CD4-positive, alpha-beta T cell treated with Interferon alpha-2 for 1 hour (primary cell): ENCODE measurements around the gene ARID1A.
"Not testable (repeated sequence)": the region's sequence is repeated elsewhere in the genome, so short reads cannot be mapped to it uniquely, and the experiment has no call there.

Experiments used
- DNase-seq, 2 donors: peaks; one replicate each; pipeline ENCODE4 v3.0.0-alpha.2; 2020 to 2022

ARID1A gene

DNA sequence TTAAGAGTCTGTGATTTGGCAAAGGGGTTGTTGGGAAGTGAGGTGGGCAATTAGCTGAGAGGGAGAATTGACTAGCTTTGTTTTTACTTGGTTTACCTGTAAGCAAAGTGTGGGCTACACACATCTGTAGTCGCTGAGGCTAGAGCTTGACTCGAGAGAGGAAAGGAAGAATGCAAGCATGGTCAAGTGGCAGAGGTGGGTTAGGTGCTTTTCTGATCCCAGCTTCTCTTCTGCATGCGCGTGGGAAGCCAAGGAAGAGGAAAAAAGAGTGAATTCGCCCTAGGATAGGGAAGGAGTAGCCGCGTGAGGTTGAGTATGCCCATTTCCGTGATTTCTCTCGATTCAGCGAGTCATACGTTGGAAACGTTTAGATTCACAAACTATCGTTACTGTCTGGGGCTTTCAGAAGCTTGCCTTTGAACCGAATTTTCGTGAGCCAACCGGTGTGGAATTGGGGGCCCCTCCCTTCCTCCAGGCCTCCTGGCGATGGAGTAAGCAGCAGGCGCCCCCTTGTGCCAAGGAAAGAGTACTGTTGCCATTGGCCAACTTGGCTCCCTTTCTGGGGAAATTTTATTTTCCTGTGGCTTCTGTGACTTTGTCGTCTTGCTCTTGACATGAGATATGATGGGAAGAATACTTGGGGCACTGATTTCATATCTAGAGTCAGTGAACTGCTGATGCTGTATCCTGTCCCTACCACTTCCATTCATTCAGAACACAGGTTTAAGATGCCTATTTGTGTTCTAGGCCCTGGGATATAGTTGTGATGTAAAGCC, 93.2 kb downstream of the ARID1A start:
- DNase-seq, result peak; percentile 88 to 91

DNA sequence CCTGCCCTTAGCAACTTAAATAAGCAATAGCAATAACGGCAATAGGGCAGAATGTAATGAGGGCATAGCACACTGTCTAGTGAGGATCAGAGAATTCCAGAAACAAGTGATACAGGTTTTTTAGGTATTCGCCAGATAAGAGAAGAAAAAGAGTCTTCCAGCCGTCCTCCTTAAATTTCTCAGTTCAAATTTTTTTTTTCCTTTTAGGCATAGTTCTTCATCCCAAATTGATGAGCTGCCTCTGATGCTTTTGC, 93.7 kb downstream of the ARID1A start:
- no peak for DNase-seq

DNA sequence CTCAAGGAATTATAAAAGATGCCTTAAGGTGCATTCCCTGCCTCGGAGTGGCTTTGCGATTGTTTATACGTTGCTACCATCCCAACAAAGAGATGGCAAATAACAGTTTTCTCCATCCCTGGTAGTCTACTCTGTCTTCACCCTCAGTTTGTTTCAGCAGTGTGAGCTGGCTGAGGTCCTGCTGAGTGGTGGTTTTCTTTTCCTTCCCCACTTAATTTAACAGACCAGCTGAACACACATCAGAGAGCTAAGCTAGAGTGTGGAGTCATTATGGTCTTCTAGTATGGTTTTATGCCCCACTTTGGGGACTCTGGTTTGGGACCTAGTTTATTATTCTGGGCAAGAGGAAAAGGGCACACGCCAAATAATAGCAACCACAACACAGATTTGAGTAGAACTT, 94.1 kb downstream of the ARID1A start:
- DNase-seq, result no peak

DNA sequence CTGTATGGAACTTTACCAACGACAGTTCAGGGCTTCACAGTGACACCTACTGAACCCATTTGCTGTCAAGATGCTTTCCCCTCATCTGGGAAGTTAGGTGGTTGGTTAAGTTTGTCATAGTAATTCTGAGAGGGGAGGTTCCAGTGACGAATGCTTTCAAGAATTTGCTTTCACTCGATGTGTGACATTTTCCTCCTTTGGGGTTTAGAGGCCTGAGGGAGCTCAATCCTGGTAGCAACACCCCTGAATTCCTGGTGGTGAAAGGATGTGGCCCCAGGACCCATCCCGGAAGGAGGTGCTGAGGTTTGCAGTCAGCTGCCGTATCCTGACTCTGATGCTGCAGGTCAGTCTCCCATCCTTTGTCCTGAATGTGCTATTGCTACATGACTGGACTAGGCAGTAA, 94.7 kb downstream of the ARID1A start:
- DNase-seq, result peak in 1 of 2 donors; percentile 46

DNA sequence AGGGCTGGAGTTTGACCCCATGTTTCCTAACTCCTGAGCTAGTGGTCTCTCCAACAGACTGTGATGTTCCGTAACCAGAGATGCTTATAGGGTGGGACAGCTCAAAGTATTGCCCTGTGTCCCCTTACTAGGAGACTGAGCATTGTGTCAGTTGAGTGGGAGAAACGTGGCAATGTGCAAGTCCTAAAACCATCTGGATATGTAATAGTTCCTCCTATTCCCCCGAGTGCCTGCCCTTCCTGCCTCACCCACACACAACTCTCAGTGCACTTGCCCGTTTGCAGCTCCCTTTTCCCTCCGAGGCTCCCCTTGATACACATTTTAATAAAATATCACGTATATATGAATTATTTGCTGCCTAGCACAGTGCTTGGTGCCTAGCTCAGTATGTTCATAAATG, 95.3 kb downstream of the ARID1A start:
- DNase-seq, result no peak

DNA sequence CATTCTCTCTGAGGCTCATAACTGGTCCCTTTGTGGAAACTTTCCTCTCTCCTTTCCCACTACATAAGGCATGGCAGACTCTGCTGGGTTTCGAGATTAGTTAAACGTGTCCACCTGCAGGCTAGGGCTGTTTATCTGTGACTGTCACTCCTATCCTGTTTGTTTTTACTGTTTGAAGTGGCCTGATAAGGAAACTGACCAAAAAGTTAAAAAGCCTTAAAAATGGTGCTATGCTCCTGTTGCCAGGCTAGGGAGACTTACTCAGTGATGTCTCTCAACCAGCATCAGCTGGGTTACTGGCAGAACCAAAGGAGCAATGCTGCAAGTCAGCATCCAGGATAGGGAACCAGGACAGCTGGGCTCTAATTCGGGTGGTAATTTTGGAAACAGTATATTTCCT, 95.8 kb downstream of the ARID1A start:
- DNase-seq, result no peak

DNA sequence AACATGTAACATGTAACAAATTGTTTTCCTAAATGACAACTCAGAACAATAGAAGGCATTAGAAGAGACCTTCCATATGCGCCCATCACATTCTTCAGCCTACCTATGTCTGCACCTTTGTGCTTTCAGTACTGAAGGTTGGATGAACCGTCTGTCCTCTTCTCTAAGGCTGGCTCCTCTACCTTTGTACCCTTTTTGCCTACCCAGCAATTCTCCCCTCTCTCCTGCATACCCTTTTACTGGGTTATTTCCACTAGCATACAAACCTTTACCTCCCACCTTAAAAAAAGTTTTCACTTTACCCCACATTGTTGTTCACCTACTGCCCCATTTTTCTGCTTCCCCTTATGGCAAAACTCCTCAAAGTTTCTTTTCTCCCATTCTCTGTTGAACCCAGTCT, 97.1 kb downstream of the ARID1A start:
- DNase-seq, result no peak

DNA sequence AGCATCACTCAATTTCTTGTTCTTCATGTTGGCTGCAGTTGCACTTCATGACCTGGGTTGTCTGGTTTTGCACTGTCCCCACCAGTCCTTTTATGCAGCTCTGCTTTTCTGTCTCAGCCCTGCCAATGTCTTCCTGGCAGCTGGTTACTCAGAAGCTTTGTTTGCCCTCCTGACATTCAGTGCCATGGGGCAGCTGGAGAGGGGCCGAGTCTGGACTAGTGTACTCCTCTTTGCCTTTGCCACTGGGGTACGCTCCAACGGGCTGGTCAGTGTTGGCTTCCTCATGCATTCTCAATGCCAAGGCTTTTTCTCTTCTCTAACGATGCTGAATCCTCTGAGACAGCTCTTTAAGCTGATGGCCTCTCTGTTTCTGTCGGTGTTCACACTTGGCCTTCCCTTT, 98.6 kb downstream of the ARID1A start:
- no peak for DNase-seq

DNA sequence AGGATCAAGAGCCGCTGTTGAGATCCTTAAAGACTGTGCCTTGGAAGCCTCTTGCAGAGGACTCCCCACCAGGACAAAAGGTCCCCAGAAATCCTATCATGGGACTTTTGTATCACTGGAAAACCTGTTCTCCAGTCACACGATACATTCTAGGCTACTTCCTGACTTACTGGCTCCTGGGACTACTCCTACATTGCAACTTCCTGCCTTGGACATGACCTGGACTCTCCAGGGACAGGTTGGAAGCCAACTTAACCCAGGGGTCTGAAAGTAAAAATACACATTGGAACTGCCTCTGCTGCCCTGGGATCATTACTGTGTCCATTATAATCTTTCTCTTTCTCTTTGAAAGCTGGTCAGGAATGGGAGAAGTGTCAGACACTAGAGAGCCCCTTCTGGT, 101.8 kb downstream of the ARID1A start:
- DNase-seq, result no peak

DNA sequence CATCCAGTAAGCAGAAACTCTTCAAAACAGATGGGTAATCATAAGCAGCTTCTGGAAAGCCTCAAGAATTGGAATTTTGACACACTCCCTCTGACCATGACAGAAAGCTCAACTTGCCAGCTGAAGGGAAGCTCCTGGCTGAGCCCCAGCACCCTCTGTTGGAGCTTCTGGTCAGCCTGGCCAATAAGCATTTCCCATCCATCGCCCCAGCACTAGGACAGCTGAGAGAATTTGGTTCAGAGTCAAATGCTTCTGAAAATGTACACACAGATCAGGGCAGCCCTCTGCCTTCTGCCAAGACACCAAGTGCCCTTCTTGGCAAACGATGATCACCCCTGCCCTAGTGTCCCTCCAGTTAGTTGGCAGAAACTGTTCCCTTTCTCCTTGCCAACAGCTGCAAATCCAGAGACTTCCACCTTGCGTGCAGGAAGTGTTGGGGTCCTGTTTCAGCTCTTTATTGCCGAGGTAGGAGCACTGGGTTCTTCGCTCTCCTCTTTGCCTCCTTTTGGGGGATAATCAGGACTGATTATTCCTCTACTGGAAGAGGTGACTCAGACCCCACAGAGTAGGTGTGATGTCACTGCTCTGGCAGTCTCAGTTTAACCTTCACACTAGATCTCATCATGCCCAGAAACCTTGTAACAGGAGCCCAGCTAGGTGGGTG, 103.8 kb downstream of the ARID1A start:
- DNase-seq, result no peak

DNA sequence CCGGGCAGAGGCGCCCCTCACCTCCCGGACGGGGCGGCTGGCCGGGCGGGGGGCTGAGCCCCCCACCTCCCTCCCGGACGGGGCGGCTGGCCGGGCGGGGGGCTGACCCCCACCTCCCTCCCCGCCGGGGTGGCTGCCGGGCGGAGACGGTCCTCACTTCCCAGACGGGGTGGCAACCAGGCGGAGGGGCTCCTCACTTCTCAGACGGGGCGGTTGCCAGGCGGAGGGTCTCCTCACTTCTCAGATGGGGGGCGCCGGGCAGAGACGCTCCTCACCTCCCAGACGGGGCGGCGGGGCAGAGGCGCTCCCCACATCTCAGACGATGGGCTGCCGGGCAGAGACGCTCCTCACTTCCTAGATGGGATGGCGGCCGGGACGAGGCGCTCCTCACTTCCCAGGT, 108.1 kb downstream of the ARID1A start:
- DNase-seq, result not testable (repeated sequence)

DNA sequence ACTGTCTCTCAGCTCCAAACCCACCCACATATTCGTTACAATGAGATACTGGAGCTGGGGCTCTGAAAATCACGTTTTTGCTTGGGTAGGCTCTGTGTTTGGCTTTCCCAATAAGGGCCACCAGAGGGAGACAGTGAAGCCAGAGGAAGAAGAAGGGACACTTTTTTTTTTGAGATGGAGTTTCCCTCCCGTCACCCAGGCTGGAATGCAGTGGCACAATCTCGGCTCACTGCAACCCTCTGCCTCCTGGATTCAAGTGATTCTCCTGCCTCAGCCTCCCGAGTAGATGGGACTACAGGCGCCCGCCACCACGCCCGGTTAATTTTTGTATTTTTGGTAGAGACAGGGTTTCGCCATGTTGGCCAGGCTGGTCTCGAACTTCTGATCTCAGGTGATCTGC, 114.3 kb downstream of the ARID1A start:
- peak; percentile 82 to 89 for DNase-seq

DNA sequence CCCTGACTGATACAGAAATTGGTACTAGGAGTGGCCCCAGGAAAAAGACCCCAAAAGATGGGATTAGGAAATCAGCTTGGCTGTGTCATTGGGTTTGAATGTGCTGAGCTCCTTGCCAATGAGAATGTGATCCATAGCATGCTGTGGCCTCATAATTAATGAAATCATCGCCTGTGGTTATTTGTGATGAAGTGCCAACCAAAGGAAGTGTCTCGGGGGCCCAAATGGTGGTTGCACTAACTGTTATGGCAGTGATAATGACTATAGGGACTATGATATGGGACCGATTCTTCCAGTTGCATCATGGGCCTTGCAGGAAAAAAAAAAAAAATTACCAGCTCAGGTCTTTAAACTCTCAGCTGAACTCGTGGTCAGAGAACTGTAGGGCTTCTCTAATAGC, 115.2 kb downstream of the ARID1A start:
- peak in 1 of 2 donors; percentile 50 for DNase-seq

DNA sequence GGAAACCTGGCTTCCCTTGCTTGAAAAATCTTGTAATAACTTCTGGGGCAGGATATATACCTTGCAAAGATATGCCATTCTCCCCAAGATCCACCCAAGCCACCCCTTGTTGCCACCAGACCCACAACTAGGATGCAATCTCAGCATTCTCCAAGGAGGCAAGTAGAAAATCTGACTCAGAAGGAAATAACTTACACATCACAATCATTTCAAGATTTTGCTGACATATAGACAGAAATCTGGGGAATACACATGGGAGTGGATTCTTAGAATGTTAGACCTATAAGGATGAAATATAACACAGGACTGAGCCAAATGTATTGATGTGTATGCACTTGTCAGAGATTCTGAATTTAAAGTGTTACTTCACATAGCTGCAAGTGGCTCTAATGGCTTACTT, 115.9 kb downstream of the ARID1A start:
- DNase-seq, result no peak

DNA sequence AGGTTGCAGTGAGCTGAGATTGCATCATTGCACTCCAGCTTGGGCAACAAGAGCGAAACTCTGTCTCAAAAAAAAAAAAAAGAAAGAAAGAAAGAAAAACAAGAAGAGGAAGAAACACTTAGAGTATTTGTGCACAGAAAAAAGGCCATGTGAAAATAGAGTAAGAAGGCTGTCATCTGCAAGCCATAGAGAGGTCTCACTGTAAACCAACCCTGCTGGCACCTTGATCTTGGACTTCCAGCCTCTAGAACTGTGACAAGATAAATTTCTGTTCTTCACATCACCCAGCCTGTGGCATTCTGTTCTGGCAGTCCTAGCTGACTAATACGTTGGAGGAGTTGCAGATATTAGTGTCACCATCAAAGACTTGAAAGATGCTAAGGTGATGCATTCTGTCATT, 118.6 kb downstream of the ARID1A start:
- DNase-seq, result no peak

DNA sequence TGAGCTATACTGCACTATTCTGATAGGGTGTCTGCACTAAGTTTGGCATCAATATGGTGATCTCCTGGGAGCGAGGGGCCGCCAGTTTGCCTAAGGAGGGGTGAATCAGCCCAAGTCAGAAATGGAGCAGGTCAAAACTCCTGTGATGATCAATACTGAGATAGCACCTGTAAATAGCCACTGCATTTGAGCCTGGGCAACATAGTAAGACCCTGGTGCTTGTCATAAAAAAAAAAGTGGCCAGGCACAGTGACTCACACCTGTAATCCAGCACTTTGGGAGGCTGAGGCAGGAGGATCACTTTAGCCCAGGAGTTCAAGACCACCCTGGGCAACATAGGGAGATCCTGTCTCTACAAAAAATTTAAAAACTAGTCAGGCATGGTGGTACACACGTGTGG, 119.1 kb downstream of the ARID1A start:
- no peak for DNase-seq

DNA sequence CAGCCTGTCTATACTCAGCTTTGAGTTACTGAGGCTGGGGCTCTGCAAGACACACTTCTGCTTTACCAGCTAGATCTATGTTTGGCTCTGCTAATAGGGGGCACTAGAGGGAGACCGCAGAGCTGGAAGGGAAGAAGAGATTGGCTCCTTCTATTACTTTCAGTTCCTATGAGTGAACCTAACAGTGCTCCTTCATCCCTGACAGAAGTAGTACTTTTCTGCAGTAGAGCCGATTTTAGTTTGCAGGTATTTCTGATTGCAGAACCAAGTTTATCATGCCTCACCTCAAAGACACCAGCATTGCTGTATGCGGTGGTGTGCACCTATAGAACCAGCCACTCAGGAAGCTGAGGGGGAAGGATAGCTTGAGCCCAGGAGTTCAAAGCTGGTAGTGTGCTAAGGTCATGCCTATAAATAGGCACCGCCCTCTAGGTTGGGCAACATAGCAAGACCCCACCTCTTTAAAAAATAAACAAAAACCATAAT, 125.0 kb downstream of the ARID1A start:
- peak; percentile 69 to 75 for DNase-seq

DNA sequence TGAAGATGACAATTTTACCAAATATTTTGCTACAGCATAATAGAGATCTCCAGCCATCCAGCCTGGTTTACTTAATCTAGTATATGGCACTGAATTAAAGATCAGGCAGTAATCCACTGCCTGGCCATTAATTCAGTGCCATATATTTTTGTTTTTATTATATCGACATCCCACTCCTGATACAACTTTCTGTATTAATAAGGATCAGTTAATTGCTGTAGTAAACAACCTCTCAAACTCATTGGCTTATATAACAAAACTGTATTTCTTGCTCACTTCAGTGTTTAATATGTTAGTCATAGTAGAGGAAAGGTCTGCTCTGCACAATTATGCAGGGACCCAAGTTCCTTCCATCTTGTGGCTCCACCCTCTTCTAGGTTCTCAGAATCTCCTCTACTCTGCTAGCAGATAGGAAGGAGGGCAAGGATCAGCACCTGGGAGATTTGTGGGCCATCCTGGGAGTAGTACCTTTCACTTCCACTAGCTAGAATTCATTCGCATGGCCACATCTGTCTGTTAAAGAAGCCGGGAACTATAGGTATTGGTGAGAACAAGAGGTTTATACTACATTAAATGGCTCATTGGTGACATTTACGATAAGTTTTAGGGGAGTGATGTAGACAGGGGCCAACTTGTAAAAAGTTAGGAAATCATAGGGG, 127.1 kb downstream of the ARID1A start:
- no peak for DNase-seq

DNA sequence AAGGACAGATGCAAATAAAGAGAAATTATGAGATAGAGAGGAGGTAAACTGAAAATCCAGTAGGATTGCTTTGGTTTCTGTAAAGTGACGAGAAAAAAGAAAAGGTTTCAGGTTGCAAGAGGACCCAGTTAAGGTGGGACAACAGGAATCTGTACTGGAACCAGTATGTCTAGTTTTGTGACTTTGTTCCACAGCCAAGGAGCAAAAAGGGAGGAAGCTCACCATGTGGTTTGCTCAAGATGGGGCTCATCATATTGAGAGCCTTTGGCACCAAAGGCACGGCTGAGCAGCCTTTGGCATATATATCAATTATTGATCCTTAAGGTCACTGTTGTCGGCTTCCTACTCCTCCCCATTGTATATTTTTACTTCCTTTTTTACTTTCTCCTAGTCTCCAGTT, 128.9 kb downstream of the ARID1A start:
- DNase-seq, result no peak

DNA sequence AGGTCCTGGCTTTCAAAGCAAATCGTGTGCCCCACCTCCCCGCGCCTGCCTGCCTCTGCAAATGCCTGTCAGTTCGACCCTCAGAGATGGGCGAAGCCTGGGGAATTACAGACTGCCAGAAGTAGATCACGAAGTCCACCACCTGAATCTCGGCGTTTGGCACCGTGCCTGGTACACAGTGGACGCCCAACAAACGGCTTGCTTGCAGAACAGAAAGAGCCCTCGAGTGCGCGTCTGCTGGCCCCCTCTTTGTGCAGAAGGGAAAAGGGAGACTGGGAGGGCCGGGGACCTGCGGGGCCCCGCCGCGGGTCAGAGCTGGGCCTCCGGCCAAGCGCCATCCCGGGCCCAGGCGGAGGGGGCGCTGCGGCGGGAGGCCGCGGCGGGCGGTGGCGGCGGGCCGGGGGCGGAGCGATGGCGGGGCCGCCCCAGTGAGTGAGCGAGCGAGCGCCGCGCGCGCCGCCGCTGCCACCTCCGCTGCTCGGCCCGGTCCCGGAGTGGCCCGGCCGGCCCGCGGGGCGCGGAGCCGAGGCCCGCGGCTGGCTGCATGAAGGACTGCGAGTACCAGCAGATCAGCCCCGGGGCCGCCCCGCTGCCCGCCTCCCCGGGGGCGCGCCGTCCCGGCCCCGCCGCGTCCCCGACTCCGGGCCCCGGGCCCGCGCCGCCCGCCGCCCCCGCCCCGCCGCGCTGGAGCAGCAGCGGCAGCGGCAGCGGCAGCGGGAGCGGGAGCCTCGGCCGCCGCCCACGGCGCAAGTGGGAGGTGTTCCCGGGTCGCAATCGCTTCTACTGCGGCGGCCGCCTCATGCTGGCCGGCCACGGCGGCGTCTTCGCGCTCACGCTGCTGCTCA, 130.7 kb downstream of the ARID1A start, which contains the start of gene ZDHHC18:
ZDHHC18 (plus strand) TSS at position 428 of the 845 bp plus-strand sequence; CDS start at position 545, 117 bp downstream.
- DNase-seq, result peak; percentile 63 to 81

DNA sequence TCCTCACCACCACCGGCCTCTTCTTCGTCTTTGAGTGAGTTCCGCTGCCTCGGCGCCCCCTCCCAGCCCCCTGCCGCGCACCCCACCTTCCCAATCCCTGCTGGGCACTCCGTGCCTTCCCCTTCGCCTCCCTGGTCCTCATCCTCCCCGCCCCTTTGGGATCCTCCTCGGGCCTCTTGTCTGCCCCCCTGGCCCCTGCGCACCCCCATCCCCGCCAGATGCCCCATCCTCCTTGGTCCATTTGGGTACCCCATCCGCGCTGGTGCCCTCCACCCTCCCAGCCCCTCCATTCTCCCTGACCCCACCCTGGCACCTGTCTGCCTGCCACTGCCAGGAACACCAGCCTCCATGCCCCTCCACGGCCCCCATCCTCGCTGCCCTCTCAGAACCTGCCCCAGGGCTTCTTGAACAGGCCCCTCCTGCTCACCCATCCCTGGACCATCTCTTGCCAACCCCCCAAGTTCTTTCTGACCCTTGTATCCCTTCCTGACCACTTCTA, 131.3 kb downstream of the ARID1A start:
- no peak for DNase-seq

DNA sequence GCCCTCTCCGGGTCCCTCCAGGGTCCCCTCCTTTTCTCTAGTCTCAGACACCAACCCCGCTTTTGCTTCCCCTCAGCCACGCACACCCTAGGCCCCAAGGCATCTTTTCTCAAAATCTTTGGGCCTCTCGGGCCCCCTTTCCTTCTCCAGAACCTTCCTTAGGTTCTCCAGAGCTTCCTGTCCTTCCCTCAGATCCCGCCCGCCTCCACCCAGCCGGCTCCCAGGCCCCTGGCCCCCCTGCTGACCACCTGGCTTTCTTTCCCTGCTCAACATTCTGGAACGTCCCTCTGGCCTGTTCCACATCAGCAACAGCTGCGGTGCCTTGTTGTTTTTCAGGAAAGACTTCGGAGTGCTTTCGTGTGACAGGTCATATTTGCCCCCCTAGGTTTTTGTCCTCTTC, 131.8 kb downstream of the ARID1A start:
- no peak for DNase-seq

DNA sequence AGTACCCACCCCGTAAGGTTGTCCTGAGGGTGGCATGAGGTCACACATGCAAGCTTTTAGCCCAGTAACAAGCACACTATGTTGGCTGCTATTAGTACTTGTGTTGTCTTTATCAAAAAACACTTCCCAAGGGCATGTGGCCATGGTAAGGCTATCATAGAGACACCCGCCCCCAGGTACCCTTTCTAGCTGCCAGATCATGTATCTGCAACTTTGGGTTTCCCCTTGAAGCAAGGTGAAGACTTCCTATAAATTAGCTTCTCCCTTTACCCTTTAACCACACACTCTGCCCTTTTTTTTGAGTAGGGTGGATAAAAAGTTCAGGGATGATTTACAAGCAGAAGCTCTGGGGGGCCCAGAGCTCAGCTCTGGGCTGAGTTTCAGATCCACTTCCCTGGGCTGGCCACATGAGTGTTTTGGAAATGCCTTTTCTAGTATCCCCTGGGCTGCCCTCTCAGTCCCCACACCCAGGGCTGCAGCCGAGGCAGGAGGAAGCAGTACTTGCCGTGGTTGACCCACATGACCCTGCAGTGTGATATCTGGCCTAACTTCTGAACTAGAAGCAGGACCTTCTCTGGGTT, 132.7 kb downstream of the ARID1A start:
- peak; percentile 36 to 73 for DNase-seq
